Keratinocyte (primary cell): Measurements from ENCODE around the gene COL4A6.

Experiments
- CTCF ChIP-seq, 3 experiments: IDR thresholded peaks in 1 of 3; conservative IDR thresholded peaks in 1 of 3; optimal IDR thresholded peaks in 1 of 3; 2 replicates in 2 of 3; 3 replicates in 1 of 3; pipeline versions ENCODE3 to v1.5.1; 2011; ENCODE audit warnings: low read length in 3 of 3, mild to moderate bottlenecking in 3 of 3, moderate library complexity in 2 of 3, control low read depth in 1 of 3, inconsistent platforms in 1 of 3; ENCODE audit not compliant: insufficient read depth in 2 of 3; ENCODE audit errors: extremely low read depth in 1 of 3
- EZH2 ChIP-seq: IDR thresholded peaks from one replicate; pipeline ENCODE4 v1.6.1; 2012; ENCODE audit warnings: inconsistent platforms, mild to moderate bottlenecking, low read length, moderate library complexity

- no peak for TF ChIP-seq CTCF (optimal IDR thresholded peaks at IDR 0.05 in 1 of 3, IDR thresholded peaks at IDR 0.05 in 1 of 3, conservative IDR thresholded peaks at IDR 0.05 in 1 of 3; ENCODE audit: extremely low read depth in 1 of 3, insufficient read depth in 2 of 3, low read length in 3 of 3)
- no peak for TF ChIP-seq EZH2
Observed at GRCh38 chrX:108417257-108417656, 21.0 kb downstream of the COL4A6 start.
